ENCODE results near the gene NYNRIN. TPM values are rescaled to one million over a fixed set of nuclear protein-coding genes. Genes with fewer than 3 reads are reported as not detected.

Gene NYNRIN
- total and polyA plus RNA-seq, 10 of the 15 experiments (the other 5 are each of a cell fraction or from before 2014, with no cell fraction given) = under 0.01 to 0.15 (median 0.01) TPM; not detected in 5

- TF ChIP-seq E4F1 (IDR thresholded peaks at IDR 0.05; ENCODE audit: borderline replicate concordance, partially characterized antibody) (no peak), MEF2A (IDR thresholded peaks at IDR 0.05; ENCODE audit: insufficient read depth, low read depth, low read length) (no peak), RUNX3 (IDR thresholded peaks at IDR 0.05; ENCODE audit: low read length) (no peak), SMARCA5 (IDR thresholded peaks at IDR 0.05) (no peak)
These were observed 1.4 kb downstream of the NYNRIN start (continued) for GRCh38 chr14:24399999-24400718.

GRCh38 chr14:24401810-24402702 lies 3.3 kb downstream of the NYNRIN start:
- intact Hi-C loops (cut with micrococcal nuclease; ENCODE audit: unreplicated experiment) (no loop called here), in situ Hi-C loops (cut with MboI) (no loop called here)
- H3K4me1 ChIP-seq (ENCODE audit: control insufficient read depth, insufficient read depth, low read length) = no peaks in the 10 kb centered on the region
- H3K27me3 ChIP-seq (replicated peaks in 1 of 2; ENCODE audit: control insufficient read depth in 2 of 2, insufficient read depth in 2 of 2, low read length in 1 of 2) = peaks cover 4 to 8% of the 10 kb centered on the region in 2 experiments
- no peak overlapping the region for H3K4me2 ChIP-seq (ENCODE audit: control insufficient read depth, insufficient read depth)
- ChIA-PET POLR2A (no interaction called here), SMC1A (ENCODE audit: uncharacterized antibody, unreplicated experiment) (interaction anchor here (1.6 kb wide), 1 partner anchor 11 kb away, joined by 6 read pairs; no protein-coding TSS in a partner anchor), CTCF (interaction anchor here (1.3 kb wide), 1 partner anchor 17 kb away, joined by 3 read pairs; no protein-coding TSS in a partner anchor), RAD21 (ENCODE audit: unreplicated experiment) (no interaction called here)
- no peak overlapping the region for H2AFZ ChIP-seq (ENCODE audit: control insufficient read depth, low read depth, low read length)
- H3K79me2 ChIP-seq (ENCODE audit: control insufficient read depth, insufficient read depth, low read length) = no peaks in the 10 kb centered on the region
- WGBS (ENCODE audit: insufficient coverage, insufficient replicate concordance, low lambda C conversion rate, missing lambda C conversion rate) = 23% methylated on average over 9 of the region's 9 CpGs
- ATAC-seq (no peak), FAIRE-seq (no peak), DNase-seq (ENCODE audit: low read depth, low spot score) (no peak)
- H3K4me3 ChIP-seq = no peak overlapping the region
- no TSS peak for BruUV-seq (replicated peaks)
- no peak overlapping the region for H3K27ac ChIP-seq (ENCODE audit: control insufficient read depth, insufficient read depth)
- no peaks in the 10 kb centered on the region for H4K20me1 ChIP-seq (ENCODE audit: control insufficient read depth, insufficient read depth)
- H3K9ac ChIP-seq (ENCODE audit: control insufficient read depth, insufficient read depth, low read length) = no peak overlapping the region
- no peaks in the 10 kb centered on the region for H3K36me3 ChIP-seq (ENCODE audit: control insufficient read depth in 2 of 2, insufficient read depth in 2 of 2, low read length in 1 of 2)
- H3K9me3 ChIP-seq (replicated peaks; ENCODE audit: control insufficient read depth, insufficient read depth, low read length) = no peaks in the 10 kb centered on the region
- no peak for TF ChIP-seq RAD21 (IDR thresholded peaks at IDR 0.05; ENCODE audit: insufficient read depth, low read depth, low read length)
- TF ChIP-seq KLF5 (IDR thresholded peaks at IDR 0.05; ENCODE audit: partially characterized antibody) = no peak
- TF ChIP-seq GABPA (IDR thresholded peaks at IDR 0.05; ENCODE audit: low read depth) = no peak
- TF ChIP-seq RFX5 (IDR thresholded peaks at IDR 0.05; ENCODE audit: low read depth, low read length) = no peak
- TF ChIP-seq ELK1 (IDR thresholded peaks at IDR 0.05; ENCODE audit: low read depth, low read length) = no peak
- TF ChIP-seq MTA3 (IDR thresholded peaks at IDR 0.05; ENCODE audit: borderline replicate concordance, low read length) = no peak
- TF ChIP-seq FOXK2 (IDR thresholded peaks at IDR 0.05) = no peak
- TF ChIP-seq SIX5 (IDR thresholded peaks at IDR 0.05; ENCODE audit: low read depth, low read length, severe bottlenecking) = no peak
- TF ChIP-seq EED (IDR thresholded peaks at IDR 0.05; ENCODE audit: low read depth) = no peak
- no peak for TF ChIP-seq CBFB (IDR thresholded peaks at IDR 0.05; ENCODE audit: low read depth)
- TF ChIP-seq E2F8 (IDR thresholded peaks at IDR 0.05; ENCODE audit: low read depth, partially characterized antibody) = no peak
